HG03039 (cell line): ENCODE results near the gene SCAPER.
A peak's percentile ranks its signal among the peaks of the same experiment; 100 is the strongest.

Experiments used
- ATAC-seq: cut with Tn5 transposase; IDR thresholded peaks from one replicate; pipeline ENCODE4 v1.9.1; 2021; ENCODE audit warnings: mild to moderate bottlenecking, moderate library complexity; ENCODE audit not compliant: unreplicated experiment

Gene SCAPER, protein sequence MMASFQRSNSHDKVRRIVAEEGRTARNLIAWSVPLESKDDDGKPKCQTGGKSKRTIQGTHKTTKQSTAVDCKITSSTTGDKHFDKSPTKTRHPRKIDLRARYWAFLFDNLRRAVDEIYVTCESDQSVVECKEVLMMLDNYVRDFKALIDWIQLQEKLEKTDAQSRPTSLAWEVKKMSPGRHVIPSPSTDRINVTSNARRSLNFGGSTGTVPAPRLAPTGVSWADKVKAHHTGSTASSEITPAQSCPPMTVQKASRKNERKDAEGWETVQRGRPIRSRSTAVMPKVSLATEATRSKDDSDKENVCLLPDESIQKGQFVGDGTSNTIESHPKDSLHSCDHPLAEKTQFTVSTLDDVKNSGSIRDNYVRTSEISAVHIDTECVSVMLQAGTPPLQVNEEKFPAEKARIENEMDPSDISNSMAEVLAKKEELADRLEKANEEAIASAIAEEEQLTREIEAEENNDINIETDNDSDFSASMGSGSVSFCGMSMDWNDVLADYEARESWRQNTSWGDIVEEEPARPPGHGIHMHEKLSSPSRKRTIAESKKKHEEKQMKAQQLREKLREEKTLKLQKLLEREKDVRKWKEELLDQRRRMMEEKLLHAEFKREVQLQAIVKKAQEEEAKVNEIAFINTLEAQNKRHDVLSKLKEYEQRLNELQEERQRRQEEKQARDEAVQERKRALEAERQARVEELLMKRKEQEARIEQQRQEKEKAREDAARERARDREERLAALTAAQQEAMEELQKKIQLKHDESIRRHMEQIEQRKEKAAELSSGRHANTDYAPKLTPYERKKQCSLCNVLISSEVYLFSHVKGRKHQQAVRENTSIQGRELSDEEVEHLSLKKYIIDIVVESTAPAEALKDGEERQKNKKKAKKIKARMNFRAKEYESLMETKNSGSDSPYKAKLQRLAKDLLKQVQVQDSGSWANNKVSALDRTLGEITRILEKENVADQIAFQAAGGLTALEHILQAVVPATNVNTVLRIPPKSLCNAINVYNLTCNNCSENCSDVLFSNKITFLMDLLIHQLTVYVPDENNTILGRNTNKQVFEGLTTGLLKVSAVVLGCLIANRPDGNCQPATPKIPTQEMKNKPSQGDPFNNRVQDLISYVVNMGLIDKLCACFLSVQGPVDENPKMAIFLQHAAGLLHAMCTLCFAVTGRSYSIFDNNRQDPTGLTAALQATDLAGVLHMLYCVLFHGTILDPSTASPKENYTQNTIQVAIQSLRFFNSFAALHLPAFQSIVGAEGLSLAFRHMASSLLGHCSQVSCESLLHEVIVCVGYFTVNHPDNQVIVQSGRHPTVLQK (N-terminal part only)

DNA sequence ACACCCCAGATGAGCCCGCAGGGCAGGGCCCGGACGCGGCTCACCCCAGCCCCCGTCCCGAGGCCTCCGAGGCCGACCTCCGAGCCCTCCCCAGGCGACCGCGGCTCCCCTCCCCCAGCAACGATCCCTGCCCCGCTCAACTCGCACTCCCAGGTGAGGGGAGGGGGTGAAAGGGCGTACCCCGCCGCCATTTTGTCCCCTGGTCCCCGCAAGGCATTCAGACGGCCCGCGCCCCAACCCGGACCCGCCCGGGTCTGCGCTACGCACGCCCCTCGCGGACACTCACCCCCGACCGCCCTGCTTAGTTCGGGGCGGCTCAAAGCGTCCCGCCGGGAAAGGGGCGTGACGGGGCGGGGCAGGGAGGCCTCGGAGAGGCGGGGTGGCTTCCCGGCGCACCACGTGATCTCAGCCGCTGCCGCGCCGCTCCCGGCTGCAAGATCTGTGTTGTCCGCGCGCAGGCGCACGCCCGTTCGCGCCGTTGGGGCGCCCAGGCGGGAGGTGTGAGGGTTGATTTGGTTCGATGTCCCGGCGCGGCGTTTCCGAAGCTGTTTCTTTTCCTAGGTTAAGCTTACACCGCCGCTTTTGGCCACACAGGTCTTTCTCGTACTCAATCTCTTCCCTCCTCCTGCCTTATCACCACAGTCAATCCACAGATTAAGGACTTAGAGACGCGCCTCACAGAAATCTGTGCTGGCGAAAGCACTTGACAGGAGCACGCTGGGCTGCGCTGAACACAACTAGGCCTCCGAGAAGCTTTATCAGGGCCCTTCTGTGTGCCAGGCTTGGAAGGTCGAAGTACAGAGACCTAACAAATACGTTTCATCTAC lies at the start of gene SCAPER:
Gene SCAPER, minus strand, starts transcription at position 328 of the 827 bp plus-strand sequence. CDS start 21,523 bp downstream, outside the sequence.
- peak; percentile 81 for ATAC-seq

DNA sequence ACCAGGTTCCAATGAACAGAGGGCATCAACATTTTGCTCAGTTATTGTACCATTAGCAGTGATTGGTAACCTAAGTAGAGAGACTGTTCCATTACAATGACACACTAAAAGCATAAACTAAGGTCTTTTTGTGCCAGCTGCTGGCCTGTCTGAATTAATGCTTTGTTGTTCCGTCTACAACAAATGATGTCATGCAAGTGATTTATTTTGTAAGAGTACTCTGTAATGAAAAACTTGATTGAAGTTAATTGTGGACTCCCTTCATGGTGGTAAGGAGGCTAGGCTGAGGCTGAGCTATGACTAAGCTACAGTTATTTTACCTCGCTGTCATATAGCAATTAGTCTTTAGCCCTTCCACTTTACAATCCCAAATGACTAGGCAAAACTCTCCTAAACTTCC lies 49.6 kb upstream of the SCAPER start:
- no peak for ATAC-seq

DNA sequence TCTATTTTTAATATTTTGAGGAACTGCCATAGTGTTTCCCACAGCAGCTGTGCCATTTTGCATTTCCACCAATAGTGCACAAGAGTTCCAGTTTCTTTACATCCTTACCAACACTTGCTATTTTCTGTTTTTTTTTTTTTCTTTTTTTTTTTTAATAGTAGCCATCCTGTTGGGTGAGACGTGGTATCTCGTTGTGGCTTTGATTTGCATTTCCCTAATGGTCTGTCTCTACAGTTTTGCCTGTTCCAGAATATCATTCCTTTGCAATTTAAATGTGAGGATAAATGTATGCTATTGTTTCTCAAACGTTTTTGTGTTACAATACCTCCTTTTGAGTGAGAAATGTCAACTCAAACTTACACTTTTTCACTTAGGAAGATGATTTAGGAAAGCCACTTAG lies 48.8 kb upstream of the SCAPER start:
- no peak for ATAC-seq

DNA sequence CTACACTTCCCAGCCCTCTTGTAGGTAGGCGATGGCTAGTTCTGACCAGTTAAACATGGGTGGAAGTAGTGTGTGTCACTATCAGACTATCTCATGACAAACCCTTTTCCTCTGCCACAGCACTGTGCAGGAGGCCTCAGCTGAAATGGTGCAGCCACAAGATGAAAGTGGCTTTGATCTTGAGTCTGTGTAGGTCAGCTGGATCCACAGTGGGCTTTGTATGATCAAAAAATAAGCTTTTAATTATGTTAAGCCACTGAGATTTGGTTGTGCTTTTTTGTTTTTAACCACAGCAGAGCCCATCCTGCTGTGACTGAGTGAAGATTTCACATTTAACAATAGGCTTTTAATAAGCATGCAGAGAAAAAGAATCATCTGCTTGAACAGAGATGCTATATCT lies 46.1 kb upstream of the SCAPER start:
- no peak for ATAC-seq

DNA sequence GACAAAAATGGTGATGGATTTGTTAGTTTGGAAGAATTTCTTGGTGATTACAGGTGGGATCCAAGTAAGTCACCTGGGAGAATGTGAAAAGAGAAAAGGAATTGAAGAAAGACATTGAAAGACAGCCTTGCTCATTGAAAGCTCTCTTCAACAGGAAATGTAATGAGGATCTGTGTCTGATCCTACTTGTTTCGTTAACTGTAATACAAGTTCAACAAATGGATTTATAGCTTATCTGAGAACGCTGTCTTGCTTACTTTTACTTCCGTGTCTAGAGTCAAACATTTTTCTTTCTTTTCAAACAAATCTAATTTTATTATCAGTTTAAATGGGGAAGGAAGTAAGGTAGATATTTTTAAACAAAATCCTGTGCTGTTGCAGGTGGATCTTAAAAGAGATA lies 42.3 kb upstream of the SCAPER start:
- no peak for ATAC-seq

DNA sequence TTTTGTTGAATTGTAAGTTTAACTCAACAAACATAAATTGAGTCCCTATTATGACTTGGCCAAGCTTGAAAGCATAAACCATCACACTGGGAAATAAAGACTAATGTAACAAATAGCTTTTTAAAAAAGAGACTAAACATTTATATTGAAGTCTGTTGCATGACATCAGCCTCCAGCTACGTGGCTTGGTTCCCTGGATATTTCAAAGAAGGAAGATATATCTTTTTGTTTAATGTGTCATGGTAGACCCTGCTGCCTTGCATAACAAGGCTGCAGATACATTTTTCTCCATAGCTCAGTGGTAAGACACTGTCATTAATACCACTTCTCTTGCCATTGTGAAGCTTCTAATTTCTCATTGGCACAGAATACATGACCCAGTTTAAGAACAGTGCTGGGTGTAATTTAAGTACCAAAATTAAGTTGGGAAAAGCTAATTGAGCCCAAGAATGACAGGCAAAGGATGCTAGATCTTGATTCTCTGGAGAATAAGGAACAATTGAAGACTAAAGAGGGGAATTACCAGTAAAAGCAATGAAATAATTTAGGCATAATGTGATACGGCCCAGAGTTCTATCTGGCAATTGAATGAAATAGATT lies 40.5 kb upstream of the SCAPER start:
- ATAC-seq: no peak

DNA sequence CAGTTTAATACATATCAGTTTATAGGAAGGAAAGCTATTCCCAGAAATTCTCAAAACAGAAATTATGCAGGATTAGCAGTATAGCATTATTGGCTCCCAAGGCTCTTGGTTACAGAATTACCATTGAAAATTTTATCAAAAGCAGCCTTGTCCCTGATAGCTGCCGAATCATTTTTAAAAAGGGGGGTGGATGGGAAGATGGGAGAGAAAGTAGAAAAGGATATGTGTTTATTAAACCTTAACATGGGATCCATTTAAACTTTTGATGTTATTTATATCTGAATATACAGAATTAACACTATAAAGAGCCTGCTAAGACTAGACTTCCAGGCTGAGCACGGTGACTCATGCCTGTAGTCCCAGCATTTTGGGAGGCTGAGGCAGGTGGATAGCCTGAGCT lies 37.2 kb upstream of the SCAPER start:
- no peak for ATAC-seq

DNA sequence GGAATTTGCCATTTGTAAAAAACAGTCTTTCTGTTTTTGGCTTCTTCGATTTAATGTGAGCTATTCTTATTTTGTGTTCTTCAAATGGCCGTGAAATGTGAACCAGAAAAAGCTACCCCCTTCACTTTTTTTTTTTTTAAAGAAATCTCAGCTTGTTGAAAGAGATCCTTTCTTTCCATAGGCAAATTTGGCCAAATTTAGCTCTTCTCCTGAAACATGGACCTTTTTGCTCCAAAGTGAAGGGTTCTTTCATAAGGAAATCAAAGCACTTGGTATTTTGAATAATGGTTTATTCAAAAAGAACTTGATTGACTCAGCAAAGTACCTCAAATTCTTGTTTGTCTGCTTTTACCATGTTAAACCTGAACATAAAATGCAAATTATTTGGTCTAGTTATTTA lies 36.5 kb upstream of the SCAPER start:
- no peak for ATAC-seq

DNA sequence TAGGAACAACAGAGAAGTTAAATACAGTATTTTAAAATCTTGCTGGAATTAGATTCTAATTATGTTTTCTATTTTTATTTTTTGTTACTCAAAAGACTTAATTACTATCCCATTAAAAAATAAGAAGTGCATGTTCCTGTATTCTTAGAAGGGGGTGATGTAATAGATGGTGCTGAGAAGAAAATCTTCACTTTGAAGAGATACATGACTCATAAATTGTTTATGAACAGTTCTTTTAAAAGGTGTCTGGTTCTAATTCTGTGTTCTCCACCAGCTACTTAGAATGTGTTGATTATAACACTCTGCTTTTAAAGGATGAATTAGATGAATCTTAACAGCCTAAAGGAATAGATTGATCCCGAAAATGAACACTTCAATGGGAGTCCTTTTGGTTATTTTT lies 34.6 kb upstream of the SCAPER start:
- ATAC-seq: no peak

DNA sequence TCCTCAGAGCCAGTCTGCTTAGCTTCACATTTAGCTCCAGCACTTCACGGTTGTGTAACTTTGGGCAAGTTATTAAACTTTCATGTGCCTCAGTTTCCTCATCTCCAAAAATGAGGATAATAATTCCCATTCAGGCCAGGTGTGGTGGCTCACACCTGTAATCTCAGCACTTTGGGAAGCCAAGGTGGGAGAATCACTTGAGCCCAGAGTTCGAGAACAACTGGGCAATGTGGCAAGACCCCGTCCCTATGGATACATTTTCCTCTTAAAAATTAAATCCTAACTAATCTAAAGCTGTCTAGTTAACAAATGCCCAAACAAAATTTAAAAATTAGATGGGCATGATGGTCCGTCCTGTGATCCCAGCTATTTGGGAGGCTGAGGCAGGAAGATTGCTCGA lies 33.6 kb upstream of the SCAPER start:
- ATAC-seq: no peak

DNA sequence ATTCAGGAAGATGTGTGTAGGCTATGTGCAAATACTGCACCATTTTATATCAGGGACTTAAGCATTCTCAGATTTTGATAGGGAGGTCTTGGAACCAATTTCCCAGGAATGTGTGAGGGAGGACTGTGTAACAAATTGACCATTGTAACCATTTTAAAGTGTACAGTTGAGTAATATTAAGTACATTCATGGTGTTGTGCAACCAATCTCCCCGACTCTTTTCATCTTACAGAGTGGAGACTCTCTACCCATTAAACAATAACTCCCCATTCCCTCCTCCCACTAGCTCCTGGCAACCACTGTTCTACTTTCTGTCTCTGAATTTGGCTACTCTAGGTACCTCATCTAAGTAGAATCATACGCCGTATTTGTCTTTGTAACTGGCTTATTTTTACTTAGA lies 31.5 kb upstream of the SCAPER start:
- no peak for ATAC-seq

DNA sequence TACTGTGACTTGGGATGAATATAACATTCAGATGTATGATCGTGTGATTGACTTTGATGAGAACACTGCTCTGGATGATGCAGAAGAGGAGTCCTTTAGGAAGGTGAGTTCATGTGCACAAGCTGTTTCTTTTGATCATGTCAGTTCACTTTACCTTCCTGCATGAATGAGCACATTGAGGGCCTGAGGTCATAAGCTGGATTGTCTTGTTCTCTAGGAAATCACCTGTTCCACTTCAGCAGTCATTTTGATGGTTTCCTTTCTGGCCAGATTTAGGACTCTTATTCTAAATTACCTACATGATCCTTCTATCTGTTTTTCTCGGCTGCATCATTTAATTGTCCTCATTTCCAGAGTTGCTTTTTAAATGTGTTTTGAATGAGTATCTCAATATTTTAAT lies 30.5 kb upstream of the SCAPER start:
- no peak for ATAC-seq

DNA sequence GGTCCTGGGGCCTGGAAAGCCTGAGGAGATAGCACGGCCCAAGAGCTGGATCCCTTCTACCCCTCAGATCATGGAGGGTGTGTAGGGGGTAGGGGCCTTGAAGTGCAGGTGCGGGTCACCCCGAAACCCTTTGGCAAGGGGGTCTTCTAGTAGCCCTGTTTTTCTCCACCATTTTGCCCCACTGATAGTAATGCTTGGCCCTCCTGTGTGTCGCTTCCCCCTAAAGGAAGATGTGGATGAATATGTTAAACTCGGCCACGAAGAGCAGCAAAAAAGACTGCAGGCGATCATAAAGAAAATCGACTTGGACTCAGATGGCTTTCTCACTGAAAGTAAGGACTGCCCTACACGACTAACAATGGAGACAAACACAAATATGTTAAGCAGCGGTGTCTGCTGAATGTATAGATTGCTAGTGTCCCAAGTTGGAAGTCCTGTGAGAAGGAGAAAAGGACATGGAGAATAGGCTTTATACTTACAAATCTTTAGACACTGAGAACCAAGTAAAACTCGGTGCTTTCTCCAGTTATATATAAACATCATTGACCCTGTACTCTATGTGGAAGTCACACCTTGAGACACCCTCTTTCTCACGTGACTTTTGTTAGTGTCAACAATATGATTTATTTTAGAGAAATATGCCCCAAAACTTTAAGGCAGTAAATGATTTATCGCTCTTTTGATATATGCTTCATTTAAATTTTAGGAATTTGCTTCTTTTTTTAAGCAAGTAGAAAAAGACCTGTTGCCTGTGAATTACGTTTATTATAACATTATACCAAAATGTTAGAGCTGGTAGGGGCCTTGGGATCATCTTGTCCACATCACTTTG lies 27.2 kb upstream of the SCAPER start:
- no peak for ATAC-seq

DNA sequence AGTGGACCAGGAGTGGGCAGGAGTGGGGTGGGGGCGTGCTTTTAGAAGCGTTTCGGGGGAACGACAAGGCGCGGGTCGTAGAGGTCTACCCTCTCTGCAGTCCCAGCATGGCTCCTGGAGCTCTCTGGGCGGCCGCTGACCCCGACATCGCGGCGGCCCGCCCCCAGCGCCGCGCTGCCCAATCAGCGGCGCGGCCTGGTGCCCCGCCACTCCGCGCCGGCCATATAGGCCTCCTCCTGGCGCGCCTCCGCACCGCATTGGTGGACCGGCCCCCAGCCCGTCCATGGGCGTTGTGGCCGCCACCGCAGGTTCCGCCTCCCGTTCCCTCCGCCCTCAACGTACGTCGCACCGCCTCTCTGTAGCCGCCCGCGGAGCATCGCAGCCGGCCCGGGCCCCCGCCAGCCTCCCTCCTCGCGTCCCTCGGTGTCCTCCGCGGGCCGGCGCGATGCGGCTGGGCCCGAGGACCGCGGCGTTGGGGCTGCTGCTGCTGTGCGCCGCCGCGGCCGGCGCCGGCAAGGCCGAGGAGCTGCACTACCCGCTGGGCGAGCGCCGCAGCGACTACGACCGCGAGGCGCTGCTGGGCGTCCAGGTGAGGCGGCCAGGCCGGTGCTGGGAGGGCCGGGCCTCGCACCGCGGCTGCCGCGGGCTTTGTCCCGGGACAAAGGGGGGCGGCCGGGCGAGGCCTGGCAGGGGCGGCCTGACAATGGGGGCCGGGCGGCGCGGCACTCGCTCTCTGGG lies 26.4 kb upstream of the SCAPER start, which contains the start of gene RCN2:
Gene RCN2, plus strand, starts transcription at position 353 of the 738 bp plus-strand sequence. Its CDS starts 93 bp downstream, at position 446.
- peak; percentile 98 for ATAC-seq

DNA sequence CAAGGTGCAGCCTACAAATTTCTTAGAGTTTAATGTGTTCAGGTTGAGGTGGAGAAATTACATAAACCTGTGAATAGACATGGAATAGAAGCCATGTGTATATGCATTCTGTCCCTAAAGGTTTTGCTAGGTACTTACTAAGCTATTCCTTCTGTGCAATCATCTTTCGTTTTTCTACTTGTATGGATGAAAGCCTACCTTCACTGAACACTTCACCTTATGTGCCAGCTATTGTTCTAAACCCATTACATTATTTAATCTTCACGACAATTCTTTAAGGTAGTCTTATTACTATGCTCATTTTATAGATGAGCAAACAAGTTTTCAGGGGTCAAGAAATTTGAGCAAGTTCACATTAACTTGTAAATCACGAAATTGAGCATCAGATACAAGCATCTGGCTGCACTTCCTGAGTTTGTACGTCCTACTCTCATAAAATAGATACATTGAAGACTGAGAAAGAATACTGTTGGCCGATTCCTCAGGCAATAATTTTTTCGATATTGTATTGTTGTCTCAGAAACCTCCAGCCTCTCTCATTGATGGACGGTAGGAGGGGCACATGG lies 25.8 kb upstream of the SCAPER start:
- ATAC-seq: no peak

DNA sequence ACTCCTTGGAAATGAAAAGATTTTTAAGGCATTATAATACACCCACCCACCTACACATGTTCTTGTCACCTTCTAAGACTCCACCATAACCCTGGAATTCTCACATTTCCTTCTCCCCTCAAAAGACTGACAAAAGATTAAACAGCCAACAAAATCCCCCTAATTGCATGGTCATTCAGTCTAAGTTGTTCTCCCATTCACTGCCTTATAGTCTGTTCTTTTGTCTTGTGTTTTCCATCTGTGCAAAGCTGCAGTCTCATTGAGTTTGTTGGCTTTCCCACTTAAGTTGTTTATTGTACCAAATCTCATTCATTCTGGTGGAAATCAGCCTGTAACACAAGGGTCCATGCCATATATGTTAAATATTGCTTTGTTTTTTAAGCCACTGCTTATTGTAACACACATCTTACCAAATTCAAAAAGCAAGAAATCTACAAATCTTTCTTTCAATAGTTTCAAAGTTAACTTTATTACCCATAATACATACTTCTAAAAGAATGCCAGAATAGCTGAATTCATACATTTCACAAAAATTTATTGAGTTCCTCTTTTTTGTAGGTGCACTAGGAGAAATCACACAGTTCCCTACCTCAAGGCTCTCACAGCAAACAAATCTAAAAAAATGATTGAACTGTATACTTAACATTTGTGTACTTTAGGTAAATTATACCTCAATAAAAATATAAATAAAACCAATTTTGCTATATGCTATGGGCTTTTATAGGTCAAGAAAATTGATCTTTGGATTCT lies 24.0 kb upstream of the SCAPER start:
- no peak for ATAC-seq

DNA sequence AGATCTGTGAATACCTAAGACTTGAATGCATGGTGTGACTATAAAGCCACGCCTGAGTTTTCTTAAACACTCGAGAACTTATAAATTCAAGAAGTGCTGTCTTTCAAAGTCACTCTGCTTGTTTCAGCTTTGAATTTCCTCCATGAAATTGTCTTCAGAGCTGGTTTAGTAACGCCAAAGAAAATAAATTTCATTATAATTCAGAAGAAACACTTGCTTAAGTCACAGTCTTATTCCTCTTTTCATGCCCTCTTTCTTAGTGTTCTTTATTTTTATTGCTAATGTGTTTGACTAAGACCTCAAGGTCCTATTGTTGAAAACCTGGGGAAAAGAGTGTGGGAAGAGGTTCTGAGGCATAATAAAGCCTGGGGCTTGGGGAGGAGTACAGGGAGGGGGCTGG lies 23.1 kb upstream of the SCAPER start:
- ATAC-seq: no peak
